Activated naive CD8-positive, alpha-beta T cell treated with anti-CD3 and anti-CD28 coated beads, Interleukin-2, amount 50 U/mL, for 24 hours (primary cell): ENCODE measurements around the gene HOXD11.

Experiments used
- ATAC-seq: fragments of 150-1000 bp; cut with Tn5 transposase; one replicate; pipeline ENCODE4 v1.10.0; 2021
- DNase-seq: peaks from one replicate; pipeline ENCODE4 v3.0.0; 2021
- H3K27ac Mint-ChIP-seq: one replicate; pipeline ENCODE4 v1.8.0; 2021; ENCODE audit warnings: mild to moderate bottlenecking, mixed read lengths
- H3K27me3 Mint-ChIP-seq: one replicate; pipeline ENCODE4 v1.8.0; 2021; ENCODE audit warnings: mixed read lengths
- H3K36me3 Mint-ChIP-seq: one replicate; pipeline ENCODE4 v1.8.0; 2021; ENCODE audit warnings: low read depth, mixed read lengths
- H3K4me1 Mint-ChIP-seq: one replicate; pipeline ENCODE4 v1.8.0; 2021; ENCODE audit warnings: mixed read lengths
- H3K4me3 Mint-ChIP-seq: one replicate; pipeline ENCODE4 v1.8.0; 2021; ENCODE audit warnings: mild to moderate bottlenecking, moderate library complexity, mixed read lengths
- H3K9me3 Mint-ChIP-seq: one replicate; pipeline ENCODE4 v1.8.0; 2021; ENCODE audit warnings: mixed read lengths

Gene HOXD11

GRCh38 chr2:176123411-176124109 lies 16.5 kb downstream of the HOXD11 start:
- H3K36me3 Mint-ChIP-seq, result peaks cover 4% of the 10 kb centered on the region
- H3K27me3 Mint-ChIP-seq, result peaks cover 86% of the 10 kb centered on the region
- peak overlapping the region; percentile 35 for H3K27ac Mint-ChIP-seq
- DNase-seq (no peak), ATAC-seq (no peak)
- H3K4me1 Mint-ChIP-seq, result peaks cover 18% of the 10 kb centered on the region
- H3K9me3 Mint-ChIP-seq, result peaks cover 5% of the 10 kb centered on the region
- no peak overlapping the region for H3K4me3 Mint-ChIP-seq

- H3K9me3 Mint-ChIP-seq, result no peaks in the 10 kb centered on the region
- ATAC-seq, result no peak
- peaks cover 25% of the 10 kb centered on the region for H3K4me1 Mint-ChIP-seq
- H3K27me3 Mint-ChIP-seq, result peaks cover 86% of the 10 kb centered on the region
- H3K4me3 Mint-ChIP-seq, result no peak overlapping the region
- H3K27ac Mint-ChIP-seq, result no peak overlapping the region
- H3K36me3 Mint-ChIP-seq, result no peaks in the 10 kb centered on the region
- DNase-seq, result no peak
These were observed 17.2 kb downstream of the HOXD11 start for GRCh38 chr2:176124110-176124946.

GRCh38 chr2:176124947-176125771 lies 18.1 kb downstream of the HOXD11 start:
- Mint-ChIP-seq H3K27me3 (peaks cover 78% of the 10 kb centered on the region), H3K4me3 (no peak overlapping the region), H3K27ac (no peak overlapping the region), H3K9me3 (no peaks in the 10 kb centered on the region), H3K4me1 (peaks cover 25% of the 10 kb centered on the region), H3K36me3 (no peaks in the 10 kb centered on the region)
- no peak for DNase-seq
- ATAC-seq, result no peak

GRCh38 chr2:176125772-176126054 lies 18.6 kb downstream of the HOXD11 start:
- no peak for ATAC-seq
- Mint-ChIP-seq H3K27ac (no peak overlapping the region), H3K9me3 (no peaks in the 10 kb centered on the region), H3K4me1 (peaks cover 27% of the 10 kb centered on the region), H3K4me3 (no peak overlapping the region), H3K36me3 (no peaks in the 10 kb centered on the region), H3K27me3 (peaks cover 75% of the 10 kb centered on the region)
- no peak for DNase-seq

GRCh38 chr2:176126929-176127773 lies 20.1 kb downstream of the HOXD11 start:
- Mint-ChIP-seq H3K27ac (no peak overlapping the region), H3K36me3 (no peaks in the 10 kb centered on the region), H3K27me3 (peaks cover 77% of the 10 kb centered on the region), H3K4me1 (peaks cover 34% of the 10 kb centered on the region), H3K9me3 (no peaks in the 10 kb centered on the region), H3K4me3 (no peak overlapping the region)
- DNase-seq, result peak; percentile 73
- no peak for ATAC-seq

GRCh38 chr2:176127774-176128072 lies 20.6 kb downstream of the HOXD11 start:
- H3K4me1 Mint-ChIP-seq, result peaks cover 36% of the 10 kb centered on the region
- H3K9me3 Mint-ChIP-seq, result no peaks in the 10 kb centered on the region
- no peak for ATAC-seq
- peaks cover 79% of the 10 kb centered on the region for H3K27me3 Mint-ChIP-seq
- H3K36me3 Mint-ChIP-seq, result no peaks in the 10 kb centered on the region
- no peak overlapping the region for H3K27ac Mint-ChIP-seq
- no peak for DNase-seq
- H3K4me3 Mint-ChIP-seq, result no peak overlapping the region

- Mint-ChIP-seq H3K27ac (peak overlapping the region; percentile 32), H3K36me3 (no peaks in the 10 kb centered on the region), H3K4me3 (peak overlapping the region; percentile 46), H3K4me1 (peaks cover 38% of the 10 kb centered on the region), H3K27me3 (peaks cover 81% of the 10 kb centered on the region), H3K9me3 (no peaks in the 10 kb centered on the region)
- DNase-seq (no peak), ATAC-seq (no peak)
These were observed 21.3 kb downstream of the HOXD11 start for GRCh38 chr2:176128172-176128981.

GRCh38 chr2:176128982-176129796 lies 22.1 kb downstream of the HOXD11 start, which contains the start of gene HOXD8:
TSS of gene HOXD8 (plus strand) at chr2:176129705. CDS start at chr2:176130367, 662 bp downstream.
- no peak for DNase-seq
- Mint-ChIP-seq H3K27me3 (peaks cover 81% of the 10 kb centered on the region), H3K9me3 (no peaks in the 10 kb centered on the region), H3K4me1 (peaks cover 35% of the 10 kb centered on the region), H3K36me3 (no peaks in the 10 kb centered on the region), H3K4me3 (peak within 1 kb of the TSS; percentile 48), H3K27ac (peak within 1 kb of the TSS; percentile 32)
- no peak for ATAC-seq

GRCh38 chr2:176129813-176130146 lies 22.7 kb downstream of the HOXD11 start:
- Mint-ChIP-seq H3K4me3 (peak overlapping the region; percentile 11), H3K9me3 (no peaks in the 10 kb centered on the region)
- no peak for DNase-seq

GRCh38 chr2:176130147-176130956 lies 23.3 kb downstream of the HOXD11 start:
- H3K9me3 Mint-ChIP-seq, result peaks cover under 1% of the 10 kb centered on the region
- no peaks in the 10 kb centered on the region for H3K36me3 Mint-ChIP-seq
- ATAC-seq, result peak; percentile 20
- peak overlapping the region; percentile 48 for H3K4me3 Mint-ChIP-seq
- peaks cover 36% of the 10 kb centered on the region for H3K4me1 Mint-ChIP-seq
- H3K27me3 Mint-ChIP-seq, result peaks cover 84% of the 10 kb centered on the region
- peak overlapping the region; percentile 77 for H3K27ac Mint-ChIP-seq
- peak; percentile 29 for DNase-seq

More at GRCh38 chr2:176129813-176130146, 22.7 kb downstream of the HOXD11 start:
- H3K27ac Mint-ChIP-seq, result no peak overlapping the region
- H3K36me3 Mint-ChIP-seq, result no peaks in the 10 kb centered on the region
- H3K4me1 Mint-ChIP-seq, result peaks cover 35% of the 10 kb centered on the region
- H3K27me3 Mint-ChIP-seq, result peaks cover 81% of the 10 kb centered on the region
- ATAC-seq, result no peak

- Mint-ChIP-seq H3K27ac (peak overlapping the region; percentile 77), H3K9me3 (peaks cover 4% of the 10 kb centered on the region), H3K27me3 (peaks cover 84% of the 10 kb centered on the region), H3K4me1 (peaks cover 41% of the 10 kb centered on the region), H3K36me3 (no peaks in the 10 kb centered on the region), H3K4me3 (peak overlapping the region; percentile 48)
- DNase-seq (no peak), ATAC-seq (no peak)
These were observed 24.1 kb downstream of the HOXD11 start for GRCh38 chr2:176130957-176131847.

- peaks cover 4% of the 10 kb centered on the region for H3K9me3 Mint-ChIP-seq
- H3K27ac Mint-ChIP-seq, result no peak overlapping the region
These were observed 24.7 kb downstream of the HOXD11 start for GRCh38 chr2:176131848-176132158.

More at GRCh38 chr2:176131848-176132158, 24.7 kb downstream of the HOXD11 start:
- peak overlapping the region; percentile 78 for H3K4me3 Mint-ChIP-seq
- H3K36me3 Mint-ChIP-seq, result no peaks in the 10 kb centered on the region
- H3K27me3 Mint-ChIP-seq, result peaks cover 82% of the 10 kb centered on the region
- ATAC-seq (no peak), DNase-seq (no peak)
- H3K4me1 Mint-ChIP-seq, result peaks cover 41% of the 10 kb centered on the region
